HEK293T (cell line): Measurements from ENCODE around the gene RBM6.

ENCODE experiments used
- CTCF ChIA-PET: fragments of 350-600 bp; formaldehyde crosslinking; extraction: SDS; loops from one replicate; lab custom pipeline; 2021; ENCODE audit warnings: antibody characterized with exemption, inconsistent platforms; lab: Yijun Ruan, JAX
- POLR2A ChIA-PET: fragments of 350-600 bp; formaldehyde crosslinking; extraction: SDS; loops from one replicate; lab custom pipeline; 2020; ENCODE audit warnings: antibody characterized with exemption, inconsistent platforms; lab: Yijun Ruan, JAX
- DNase-seq: peaks from one replicate; pipeline ENCODE4 v3.0.0; 2012; ENCODE audit warnings: mixed read lengths; ENCODE audit errors: extremely low spot score
- ARNT ChIP-seq: fragments of 450-650 bp; IDR thresholded peaks from 2 replicates; pipeline ENCODE4 v1.6.1; 2017; ENCODE audit warnings: mild to moderate bottlenecking
- BHLHE40 ChIP-seq: fragments of 450-650 bp; IDR thresholded peaks from 2 replicates; pipeline ENCODE4 v1.6.1; 2016; ENCODE audit warnings: mild to moderate bottlenecking, moderate library complexity, borderline replicate concordance
- CTBP1 ChIP-seq: fragments of 450-650 bp; IDR thresholded peaks from 2 replicates; pipeline ENCODE4 v1.6.1; 2016; ENCODE audit warnings: borderline replicate concordance
- ELF4 ChIP-seq: fragments of 450-650 bp; IDR thresholded peaks from 2 replicates; pipeline ENCODE4 v1.6.1; 2017; ENCODE audit warnings: antibody characterized with exemption
- FOXA1 ChIP-seq: fragments of 450-650 bp; IDR thresholded peaks from 2 replicates; pipeline ENCODE4 v1.6.1; 2016; ENCODE audit warnings: mild to moderate bottlenecking
- FOXK2 ChIP-seq: fragments of 450-650 bp; IDR thresholded peaks from 2 replicates; pipeline ENCODE4 v1.6.1; 2016; ENCODE audit warnings: mild to moderate bottlenecking
- FOXM1 ChIP-seq: fragments of 450-650 bp; IDR thresholded peaks from 2 replicates; pipeline ENCODE4 v1.6.1; 2017; ENCODE audit warnings: mild to moderate bottlenecking, borderline replicate concordance
- HDGF ChIP-seq: fragments of 450-650 bp; IDR thresholded peaks from 2 replicates; pipeline ENCODE4 v1.6.1; 2017; ENCODE audit warnings: antibody characterized with exemption, borderline replicate concordance
- L3MBTL2 ChIP-seq: fragments of 450-650 bp; conservative IDR thresholded peaks from 2 replicates; pipeline ENCODE4 v1.6.1; 2016; ENCODE audit warnings: mild to moderate bottlenecking
- LEF1 ChIP-seq: fragments of 450-650 bp; IDR thresholded peaks from 2 replicates; pipeline ENCODE4 v1.6.1; 2017; ENCODE audit warnings: mild to moderate bottlenecking, borderline replicate concordance
- NFRKB ChIP-seq: fragments of 450-650 bp; IDR thresholded peaks from 2 replicates; pipeline ENCODE4 v1.6.1; 2016; ENCODE audit warnings: mild to moderate bottlenecking, moderate library complexity
- PKNOX1 ChIP-seq: fragments of 450-650 bp; IDR thresholded peaks from 2 replicates; pipeline ENCODE4 v1.6.1; 2016
- SP1 ChIP-seq: fragments of 450-650 bp; IDR thresholded peaks from 2 replicates; pipeline ENCODE4 v1.6.1; 2017
- SUZ12 ChIP-seq: fragments of 450-650 bp; IDR thresholded peaks from 2 replicates; pipeline ENCODE4 v1.6.1; 2016; ENCODE audit warnings: mild to moderate bottlenecking
- TARDBP ChIP-seq: fragments of 450-650 bp; IDR thresholded peaks from 2 replicates; pipeline ENCODE4 v1.6.1; 2016
- ZNF384 ChIP-seq: fragments of 450-650 bp; IDR thresholded peaks from 2 replicates; pipeline ENCODE4 v1.6.1; 2016

Gene RBM6

DNA sequence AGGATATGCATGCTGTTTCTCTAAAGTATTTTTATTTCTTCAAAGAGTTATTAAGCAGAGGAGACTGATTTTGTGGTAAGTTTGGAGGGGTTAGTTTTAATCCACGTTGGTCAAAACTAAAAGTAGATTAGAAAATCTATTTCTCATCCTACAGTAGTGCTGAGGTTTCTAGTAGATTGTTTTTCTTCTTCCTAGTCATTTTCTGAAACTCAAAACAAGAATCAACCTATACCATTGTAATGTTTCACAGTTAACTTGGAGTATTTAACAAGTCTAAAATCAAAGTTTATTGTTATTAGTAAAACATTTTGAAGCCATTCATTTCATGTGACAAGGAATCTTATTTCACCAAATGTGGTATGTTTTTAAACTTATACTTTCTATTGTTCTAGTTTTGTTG is 57.9 kb downstream of the RBM6 start:
- DNase-seq = no peak
- POLR2A ChIA-PET = no interaction called here
- CTCF ChIA-PET = no interaction called here
- TF ChIP-seq SP1 = no peak
- TF ChIP-seq LEF1 = no peak
- TF ChIP-seq SUZ12 = no peak
- TF ChIP-seq PKNOX1 = no peak
- TF ChIP-seq L3MBTL2 = no peak
- no peak for TF ChIP-seq FOXK2
- no peak for TF ChIP-seq CTBP1
- TF ChIP-seq FOXA1 = no peak
- TF ChIP-seq BHLHE40 = no peak
- no peak for TF ChIP-seq TARDBP
- no peak for TF ChIP-seq ARNT

GRCh38 chr3:49998326-49998725 is 58.4 kb downstream of the RBM6 start:
- TF ChIP-seq PKNOX1 (no peak), ARNT (no peak), CTBP1 (no peak), L3MBTL2 (no peak), SP1 (no peak), NFRKB (no peak), FOXK2 (no peak), SUZ12 (no peak), TARDBP (no peak), FOXA1 (no peak), ELF4 (no peak)
- no peak for DNase-seq
- POLR2A ChIA-PET = no interaction called here
- CTCF ChIA-PET = no interaction called here

DNA sequence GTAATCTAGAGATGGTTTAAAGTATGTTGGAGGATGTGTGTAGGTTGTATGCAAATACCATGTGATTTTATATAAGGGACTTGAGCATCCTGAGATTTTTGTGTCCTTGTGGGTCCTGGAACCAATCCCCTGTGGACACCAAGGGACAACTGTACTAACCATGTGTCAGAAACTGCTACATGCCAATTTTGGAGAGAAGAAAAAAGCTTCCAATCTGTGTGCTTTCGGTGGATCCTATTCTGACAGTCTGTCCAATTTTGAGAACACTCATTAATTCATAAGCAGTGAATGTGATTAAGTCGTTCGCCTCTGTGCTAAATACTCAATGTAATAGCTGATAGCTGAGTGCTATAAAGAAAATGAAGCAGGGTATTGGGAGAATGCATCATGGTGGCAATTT is 61.6 kb downstream of the RBM6 start:
- ChIA-PET CTCF (no interaction called here), POLR2A (no interaction called here)
- no peak for DNase-seq
- no peak for TF ChIP-seq ZNF384
- TF ChIP-seq L3MBTL2 = no peak
- no peak for TF ChIP-seq SP1
- TF ChIP-seq FOXM1 = no peak
- no peak for TF ChIP-seq PKNOX1
- TF ChIP-seq ARNT = no peak
- no peak for TF ChIP-seq NFRKB
- TF ChIP-seq FOXK2 = no peak

DNA sequence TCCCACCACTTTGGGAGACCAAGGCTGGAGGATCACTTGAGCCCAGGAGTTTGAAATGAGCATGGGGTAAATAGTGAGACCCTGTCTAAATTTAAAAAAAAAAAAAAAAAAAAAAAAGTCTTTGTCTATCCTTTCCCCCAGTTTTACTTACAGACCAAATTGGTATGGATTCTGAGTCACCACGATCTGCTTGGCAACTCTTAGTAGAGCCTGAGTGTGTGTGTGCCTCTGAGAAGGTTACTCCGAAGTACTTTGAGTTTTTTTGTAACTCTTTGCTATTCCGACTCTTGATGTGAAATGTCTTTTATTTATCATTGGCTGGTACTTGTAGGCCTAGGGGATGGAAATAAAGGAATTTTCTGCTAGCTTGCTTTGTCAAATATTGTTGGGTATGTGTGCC is 63.3 kb downstream of the RBM6 start:
- TF ChIP-seq L3MBTL2 (no peak), NFRKB (no peak), TARDBP (no peak), FOXK2 (no peak), FOXM1 (no peak), ZNF384 (no peak), CTBP1 (no peak), SUZ12 (no peak), BHLHE40 (no peak), ELF4 (no peak), PKNOX1 (no peak), LEF1 (no peak), SP1 (no peak), HDGF (no peak), ARNT (no peak), FOXA1 (no peak)
- ChIA-PET POLR2A (no interaction called here), CTCF (no interaction called here)
- DNase-seq = no peak

DNA sequence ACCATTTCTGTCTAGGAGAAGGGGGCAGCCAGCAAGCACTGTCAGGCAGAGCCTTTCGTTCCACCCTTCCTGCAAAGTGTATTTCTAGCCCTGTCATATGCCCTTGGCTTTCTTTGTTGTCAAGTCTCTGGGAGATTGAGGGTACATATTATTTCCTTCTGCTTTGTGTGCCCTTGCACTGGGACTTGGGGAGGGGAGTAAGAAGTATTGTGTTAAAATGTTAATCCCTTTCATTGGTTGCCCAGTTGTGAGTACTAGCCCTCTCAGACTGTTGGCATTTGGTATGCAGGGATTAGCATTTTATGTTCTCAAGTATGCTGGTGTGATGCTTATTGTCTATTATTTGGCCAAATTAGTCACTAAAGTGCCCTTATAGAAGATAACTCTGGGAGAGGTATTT is 63.9 kb downstream of the RBM6 start:
- CTCF ChIA-PET = no interaction called here
- POLR2A ChIA-PET = no interaction called here

DNA sequence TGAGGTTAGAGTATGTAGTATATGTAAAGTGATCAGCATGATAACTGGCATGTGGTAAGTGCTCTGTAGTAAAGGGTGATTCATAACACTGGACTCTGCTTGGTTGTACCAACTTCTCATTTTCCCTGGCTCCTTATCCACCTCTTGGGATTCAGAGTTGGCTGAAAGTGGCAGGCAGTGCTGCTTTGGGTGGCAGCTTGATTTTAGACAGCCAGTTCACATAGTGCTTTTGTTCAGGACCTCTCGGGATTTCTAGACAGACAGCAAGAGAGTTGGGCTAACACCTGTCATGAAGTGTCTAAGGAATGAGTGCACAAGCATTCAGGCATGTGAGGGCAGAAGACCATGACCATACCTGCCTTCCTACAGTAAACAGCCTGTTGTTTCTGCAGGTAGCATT is 69.0 kb downstream of the RBM6 start:
- no peak for TF ChIP-seq LEF1
- no peak for TF ChIP-seq HDGF
- no peak for TF ChIP-seq TARDBP
- TF ChIP-seq SP1 = no peak
- no peak for TF ChIP-seq FOXK2
- TF ChIP-seq CTBP1 = no peak
- no peak for TF ChIP-seq SUZ12
- no peak for TF ChIP-seq ZNF384
- no peak for TF ChIP-seq FOXM1
- no peak for TF ChIP-seq PKNOX1
- no peak for TF ChIP-seq ELF4
- TF ChIP-seq ARNT = no peak
- TF ChIP-seq L3MBTL2 = no peak
- CTCF ChIA-PET = no interaction called here
- POLR2A ChIA-PET = no interaction called here
- DNase-seq = no peak

More for the DNA sequence above, 63.9 kb downstream of the RBM6 start:
- TF ChIP-seq ELF4 = no peak
- TF ChIP-seq LEF1 = no peak
- no peak for TF ChIP-seq FOXK2
- no peak for TF ChIP-seq CTBP1
- DNase-seq = no peak
